Measurements from ENCODE around the gene TMEM82. TPM values are rescaled to one million over a fixed set of nuclear protein-coding genes. Genes with fewer than 3 reads are reported as not detected.

The TMEM82 gene
- total RNA-seq, 1 donor from 2014 or later, result not detected

GRCh38 chr1:15736038-15736891 is 6.0 kb upstream of the TMEM82 start, which contains the start of gene SLC25A34:
TSS of gene SLC25A34 (plus strand) at chr1:15736258. CDS start at chr1:15736486, 228 bp downstream.
- DNase-seq (ENCODE audit: low read depth), result no peak

- DNase-seq (ENCODE audit: low read depth), result no peak
These were observed 5.4 kb upstream of the TMEM82 start for GRCh38 chr1:15736892-15737261.

GRCh38 chr1:15737324-15738319 is 4.7 kb upstream of the TMEM82 start:
- DNase-seq (ENCODE audit: low read depth), result no peak

GRCh38 chr1:15738416-15739113 is 3.7 kb upstream of the TMEM82 start:
- no peak for DNase-seq (ENCODE audit: low read depth)

DNA sequence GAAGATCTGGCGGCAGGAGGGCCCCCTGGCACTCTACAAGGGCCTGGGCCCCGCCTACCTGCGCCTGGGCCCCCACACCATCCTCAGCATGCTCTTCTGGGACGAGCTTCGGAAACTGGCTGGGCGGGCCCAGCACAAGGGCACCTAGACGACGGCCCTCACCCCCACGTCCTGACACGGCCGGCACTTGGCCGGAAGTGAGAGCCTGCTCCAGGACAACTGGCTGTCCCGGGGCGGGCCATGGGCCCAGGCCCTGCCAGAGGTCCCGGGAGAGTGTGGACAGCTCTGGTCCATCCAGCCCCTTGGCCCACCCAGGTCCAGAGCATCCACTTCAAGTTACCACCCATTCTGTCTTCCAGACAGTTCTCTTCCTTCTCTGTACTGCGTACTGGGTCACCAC is 3.0 kb upstream of the TMEM82 start:
- DNase-seq (ENCODE audit: low read depth), result no peak

- DNase-seq (ENCODE audit: low read depth), result no peak
These were observed 2.6 kb upstream of the TMEM82 start for GRCh38 chr1:15739745-15740144.

DNA sequence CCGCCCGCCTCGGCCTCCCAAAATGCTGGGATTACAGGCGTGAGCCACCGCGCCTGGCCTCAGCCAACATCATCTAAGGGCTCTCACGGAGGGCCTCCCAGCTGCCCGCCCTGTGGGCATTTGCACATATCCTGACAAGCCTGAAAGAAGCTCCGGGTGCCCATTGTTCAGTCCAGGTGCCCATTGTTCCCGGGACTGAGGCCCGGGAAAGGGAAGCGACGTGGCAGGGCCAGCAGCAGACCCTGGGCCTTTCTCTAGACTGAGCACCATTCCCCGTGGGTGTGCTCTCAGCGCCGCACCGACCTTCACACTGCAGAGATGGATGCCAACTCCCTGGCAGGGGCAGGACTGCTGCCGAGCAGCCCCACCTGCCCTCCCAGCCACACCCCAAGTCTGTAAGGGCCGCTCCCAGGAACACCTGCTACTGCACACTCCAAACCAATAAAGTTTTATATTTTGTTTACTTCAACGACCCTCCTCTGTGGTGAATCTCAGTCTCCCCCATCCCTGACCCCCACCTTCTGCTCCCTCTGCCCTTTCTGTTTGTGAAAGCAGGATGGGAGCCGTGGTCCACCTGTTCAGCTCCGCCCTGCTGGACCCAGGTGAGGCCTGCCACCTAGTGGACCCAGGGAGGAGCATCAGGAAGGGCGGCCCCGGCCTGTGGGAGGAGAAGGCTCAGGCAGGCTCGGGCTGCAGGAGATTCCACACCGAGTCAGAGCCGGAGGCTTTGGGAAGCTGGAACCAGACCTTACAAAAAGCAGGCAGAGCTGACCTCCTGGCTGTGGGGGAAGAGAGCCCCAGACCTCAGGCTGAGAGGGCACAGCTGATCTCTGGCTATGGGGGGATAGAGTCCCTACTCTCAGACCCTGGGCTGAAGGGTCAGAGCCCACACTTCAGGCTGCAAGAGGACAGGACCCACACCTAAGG is 1.1 kb upstream of the TMEM82 start:
- peak; percentile 42 for DNase-seq (ENCODE audit: low read depth)

DNA sequence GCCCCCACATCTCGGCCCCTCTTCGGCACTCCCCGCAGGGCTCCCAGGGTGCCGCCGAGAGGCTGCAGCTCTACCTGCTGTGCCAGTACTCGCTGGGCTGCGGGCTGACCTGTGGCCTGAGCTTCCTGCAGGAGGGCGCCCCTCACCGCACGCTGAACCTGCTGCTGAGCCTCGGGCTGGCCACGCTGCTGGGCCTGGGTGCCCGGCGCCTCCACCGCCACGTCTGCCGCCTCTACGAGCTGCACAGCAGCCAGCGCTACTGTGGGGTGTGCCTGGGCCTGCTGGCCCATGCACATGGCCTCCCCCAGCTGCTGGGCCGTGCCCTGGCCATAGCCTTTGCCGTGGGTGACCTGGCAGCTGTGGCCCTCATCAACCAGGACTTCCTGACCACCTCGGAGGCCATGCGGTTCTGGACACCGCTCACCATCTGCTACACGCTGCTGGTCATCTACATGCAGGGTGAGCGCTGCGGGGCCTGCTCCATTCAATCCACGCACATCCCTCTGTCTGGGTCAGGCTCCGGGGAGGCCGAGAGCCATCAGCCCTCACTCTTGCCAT is 1.9 kb downstream of the TMEM82 start:
- no peak for DNase-seq (ENCODE audit: low read depth)

GRCh38 chr1:15747378-15747777 is 5.1 kb downstream of the TMEM82 start:
- no peak for DNase-seq (ENCODE audit: low read depth)

DNA sequence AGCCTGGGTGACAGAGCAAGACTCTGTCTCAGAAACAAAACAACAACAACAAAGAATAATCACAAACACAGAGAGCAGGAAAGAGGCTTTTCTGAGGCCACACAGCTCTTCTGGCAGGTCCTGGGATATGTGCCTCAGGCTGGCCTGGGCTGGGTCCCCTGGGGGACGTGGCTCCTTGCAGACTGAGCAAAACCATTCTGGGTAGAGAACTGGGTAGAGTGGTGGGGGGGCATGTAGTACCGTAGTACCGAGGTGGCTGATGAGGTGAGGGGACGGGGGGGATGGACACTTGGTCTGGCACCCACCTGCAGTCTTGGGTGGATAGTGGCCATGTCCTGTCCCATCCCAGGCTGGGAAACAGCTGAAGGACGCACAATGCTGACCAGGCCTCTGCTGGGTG is 6.0 kb downstream of the TMEM82 start:
- no peak for DNase-seq (ENCODE audit: low read depth)

- no peak for DNase-seq (ENCODE audit: low read depth)
These were observed 6.5 kb downstream of the TMEM82 start for GRCh38 chr1:15748690-15749398.

GRCh38 chr1:15749399-15750291 is 7.3 kb downstream of the TMEM82 start:
- peak; percentile 30 for DNase-seq (ENCODE audit: low read depth)

DNA sequence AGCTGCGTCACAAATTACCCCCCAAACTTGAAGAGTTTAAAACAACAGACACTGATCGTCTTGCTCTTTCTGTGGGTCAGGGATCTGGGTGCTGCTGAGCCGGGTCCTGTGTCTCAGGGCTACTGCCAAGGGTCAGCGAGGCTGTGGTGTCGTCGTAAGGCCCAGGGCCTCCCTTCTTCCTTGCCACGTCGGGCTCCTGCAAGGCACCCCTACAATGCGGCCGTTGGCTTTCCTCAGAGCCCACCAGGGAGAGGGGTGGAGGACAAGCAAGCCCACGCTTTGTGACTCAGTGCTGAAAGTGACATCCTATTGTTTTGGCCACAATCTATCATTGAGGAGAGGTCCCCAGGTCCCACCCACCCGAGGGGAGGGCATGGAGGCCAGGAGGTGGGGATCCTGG is 8.6 kb downstream of the TMEM82 start:
- no peak for DNase-seq (ENCODE audit: low read depth)

- DNase-seq (ENCODE audit: low read depth), result no peak
These were observed 9.4 kb downstream of the TMEM82 start for GRCh38 chr1:15751717-15752116.

- DNase-seq (ENCODE audit: low read depth), result no peak
These were observed 11.5 kb downstream of the TMEM82 start for GRCh38 chr1:15753776-15754175.

DNA sequence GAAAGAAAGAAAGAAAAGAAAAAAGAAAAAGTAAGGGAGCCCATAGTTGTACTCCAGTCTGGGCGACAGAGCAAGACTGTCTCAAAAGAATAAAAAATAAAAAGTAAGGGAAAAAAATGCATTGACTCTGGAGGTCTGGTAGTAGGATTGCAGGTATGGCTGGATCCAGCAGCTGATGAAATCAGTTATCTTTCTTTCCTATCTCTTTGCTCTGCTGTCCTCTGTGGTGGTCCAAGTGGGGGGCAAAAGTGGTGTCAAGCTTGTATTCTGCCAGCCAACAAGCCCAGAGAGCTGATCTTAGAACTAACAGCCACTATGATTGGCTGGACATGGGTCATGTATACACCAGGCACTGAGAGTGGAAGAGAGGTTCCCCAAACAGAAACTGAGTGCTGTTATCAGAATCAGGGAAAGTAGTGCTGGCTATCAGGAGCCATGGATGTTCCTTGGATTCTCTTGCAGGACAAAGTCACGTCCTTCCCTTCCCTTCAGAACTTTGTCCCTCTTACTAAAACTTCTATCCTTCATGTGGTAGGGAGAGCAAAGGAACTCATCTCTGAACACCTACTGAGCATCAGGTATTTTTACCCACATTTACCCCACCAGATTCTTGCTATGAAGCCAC is 12.8 kb downstream of the TMEM82 start:
- no peak for DNase-seq (ENCODE audit: low read depth)

- no peak for DNase-seq (ENCODE audit: low read depth)
These were observed 13.3 kb downstream of the TMEM82 start for GRCh38 chr1:15755646-15756040.

Measured in renal cortical epithelial cell (primary cell).